Endothelial cell of hepatic sinusoid (primary cell): ENCODE measurements around the gene GPR62.

Source experiments
- in situ Hi-C: cut with HindIII; loops from 2 replicates; pipeline ENCODE4 v1.10.0; 2017; ENCODE audit warnings: low sequenced_read_pairs

GPR62 gene

GRCh38 chr3:51986010-51986947 is 31.1 kb downstream of the GPR62 start:
- in situ Hi-C loops, result no loop called here

DNA sequence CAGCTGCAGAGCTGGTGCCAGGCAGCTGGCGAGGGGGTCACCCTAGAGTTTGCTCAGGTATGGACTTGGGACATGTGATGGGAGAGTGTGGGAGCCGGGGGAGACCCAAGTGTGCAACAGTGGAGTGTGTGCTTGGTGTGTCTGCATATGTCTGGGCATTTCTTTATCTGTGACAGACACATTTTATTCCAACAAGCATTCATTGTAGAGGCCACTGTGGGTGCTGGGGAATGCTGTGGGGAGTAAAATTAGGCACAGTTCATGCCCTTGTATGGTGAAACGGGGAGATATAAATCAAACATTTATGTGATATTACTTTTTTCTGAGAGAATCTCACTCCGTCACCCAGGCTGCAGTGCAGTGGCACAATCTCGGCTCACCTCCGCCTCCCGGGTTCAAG is 32.4 kb downstream of the GPR62 start:
- in situ Hi-C loops, result no loop called here

- in situ Hi-C loops, result no loop called here
Measured at GRCh38 chr3:51988286-51989146, 33.3 kb downstream of the GPR62 start.

DNA sequence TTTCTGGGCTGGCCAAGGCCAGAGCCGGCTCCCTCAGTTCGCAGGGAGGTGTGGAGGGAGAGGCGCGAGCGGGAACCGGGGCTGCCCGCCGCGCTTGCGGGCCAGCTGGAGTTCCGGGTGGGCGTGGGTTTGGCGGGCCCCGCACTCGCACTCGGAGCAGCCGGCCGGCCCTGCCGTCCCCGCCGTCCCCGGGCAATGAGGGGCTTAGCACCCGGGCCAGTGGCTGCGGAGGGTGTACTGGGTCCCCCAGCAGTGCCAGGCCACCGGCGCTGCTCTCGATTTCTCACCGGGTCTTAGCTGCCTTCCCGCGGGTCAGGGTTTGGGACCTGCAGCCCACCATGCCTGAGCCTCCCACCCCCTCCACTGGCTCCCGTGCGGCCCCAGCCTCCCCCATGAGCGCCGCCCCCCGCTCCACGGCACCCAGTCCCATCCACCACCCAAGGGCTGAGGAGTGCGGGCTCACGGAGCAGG is 35.4 kb downstream of the GPR62 start:
- in situ Hi-C loops, result loop anchor here (5.0 to 10.0 kb wide), 4 partner anchors 46 to 414 kb away; partner anchors contain the start of genes PARP3 and RRP9

DNA sequence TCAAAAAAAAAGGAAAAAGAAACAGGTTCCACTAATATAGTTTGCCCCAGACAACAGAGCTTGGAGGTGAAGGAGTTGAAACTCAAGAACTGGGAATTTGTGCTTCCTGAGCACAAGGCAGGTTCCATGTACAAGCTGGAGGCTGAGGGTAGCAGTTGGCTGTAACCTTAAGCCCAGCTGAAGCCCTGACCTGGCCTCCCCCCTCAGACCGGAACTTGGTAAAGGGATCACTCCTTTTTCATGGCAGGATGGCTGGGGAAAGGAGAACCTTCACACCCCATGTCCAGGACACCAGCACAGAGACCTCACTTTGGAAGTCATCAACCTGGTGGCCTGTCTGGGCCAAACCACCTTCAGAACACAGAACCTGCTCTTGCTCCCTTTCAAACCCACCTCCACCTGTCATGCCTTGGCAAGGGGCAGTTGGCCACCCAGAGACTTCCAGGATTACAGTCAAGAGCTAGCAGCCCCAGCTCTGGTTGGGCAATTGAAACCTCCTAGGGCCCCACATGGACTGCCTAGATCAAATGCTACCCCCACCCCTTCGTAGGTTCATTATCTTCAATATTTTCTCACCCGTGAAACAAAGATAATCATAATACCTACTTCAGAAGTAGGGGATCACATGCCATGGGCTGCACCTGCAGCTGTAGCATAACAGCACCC is 37.0 kb downstream of the GPR62 start:
- in situ Hi-C loops, result loop anchor here (5.0 to 10.0 kb wide), 4 partner anchors 47 to 413 kb away; partner anchors contain the start of genes PARP3 and RRP9

DNA sequence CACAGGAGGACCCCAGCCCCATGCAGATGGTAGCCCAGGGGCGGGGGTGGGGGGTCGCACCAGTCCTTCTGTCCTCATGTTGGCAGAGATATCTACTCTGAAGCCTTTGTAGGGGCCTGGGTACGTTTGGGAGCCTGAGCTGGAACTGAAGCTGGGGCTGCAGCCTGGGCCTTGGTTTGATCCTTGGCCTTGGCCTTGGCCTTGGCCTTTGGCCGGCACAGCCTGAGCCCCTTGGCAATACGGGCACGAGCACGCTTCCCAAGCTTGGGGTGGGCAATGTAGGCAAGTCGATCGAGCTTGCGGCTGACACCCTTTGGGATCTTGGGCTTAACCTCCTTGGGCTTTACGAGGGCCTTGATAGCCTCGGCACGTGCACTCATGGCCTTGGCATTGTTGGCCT is 38.5 kb downstream of the GPR62 start:
- in situ Hi-C loops, result loop anchor here (5.0 to 10.0 kb wide), 4 partner anchors 49 to 411 kb away; partner anchors contain the start of genes PARP3 and RRP9

DNA sequence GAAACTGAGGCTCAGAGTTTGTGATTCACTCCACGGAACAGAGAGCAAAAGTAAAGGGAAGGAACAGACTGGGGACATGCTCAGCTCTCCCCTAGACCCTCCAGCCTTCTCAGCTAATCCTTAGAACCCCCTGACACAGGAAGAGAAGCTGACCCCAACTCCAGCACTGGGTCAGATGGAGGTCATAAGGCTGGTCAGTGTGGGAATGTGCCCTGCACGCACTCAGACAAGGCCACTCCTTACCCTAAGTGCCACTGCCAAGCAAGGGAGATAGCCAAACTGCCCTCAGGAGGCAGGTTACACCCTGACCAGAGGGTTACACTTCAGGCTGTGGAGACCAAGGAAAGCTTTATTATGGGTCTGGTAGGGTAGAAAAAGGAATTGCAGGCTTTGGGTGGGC is 39.3 kb downstream of the GPR62 start:
- in situ Hi-C loops, result loop anchor here (5.0 to 10.0 kb wide), 4 partner anchors 50 to 410 kb away; partner anchors contain the start of genes PARP3 and RRP9

DNA sequence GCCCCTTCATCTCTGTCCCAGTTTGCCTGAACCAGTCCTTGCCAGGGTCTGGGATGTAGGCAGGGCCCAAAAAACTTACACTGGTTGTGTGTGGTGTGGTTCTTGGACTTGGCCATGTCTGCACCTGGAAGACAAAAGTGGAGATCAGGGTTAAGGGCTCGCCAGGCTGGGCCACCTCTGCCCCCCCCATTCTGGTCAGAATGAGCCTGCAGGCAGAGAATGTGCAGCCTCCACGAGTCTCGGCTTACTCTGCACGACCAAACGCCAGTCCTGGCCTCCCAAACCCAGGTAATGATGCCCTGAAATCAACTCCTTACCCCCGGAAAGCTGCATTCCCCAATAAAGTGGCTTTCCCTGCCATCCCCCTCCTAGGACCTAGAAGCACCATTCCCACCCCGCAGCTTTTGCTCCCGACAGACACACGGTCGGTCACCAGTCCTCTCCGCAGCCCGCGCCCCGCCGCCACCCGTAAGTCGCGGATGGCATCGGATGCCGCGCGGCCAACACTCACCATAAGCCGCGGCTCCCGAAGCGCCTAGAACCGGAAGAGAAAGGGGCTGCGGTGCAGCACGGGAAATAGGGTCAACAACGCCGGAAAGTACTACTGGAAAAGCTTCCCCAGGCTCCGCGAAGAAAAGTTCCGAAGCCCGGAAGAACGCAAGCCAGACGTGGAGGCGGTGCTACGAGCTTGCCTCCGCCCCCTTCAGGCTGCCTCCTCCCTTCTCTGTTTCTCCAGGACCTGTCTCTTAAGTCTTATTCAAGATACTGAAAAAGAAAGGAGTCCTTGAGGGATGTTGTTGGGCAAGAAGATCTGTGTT is 40.4 kb downstream of the GPR62 start, which contains the start of gene RPL29:
TSS of gene RPL29 (minus strand) at position 550 of the 818 bp plus-strand sequence. CDS start at position 116, 434 bp downstream.
- in situ Hi-C loops, result loop anchor here (5.0 to 10.0 kb wide), 3 partner anchors 51 to 409 kb away; partner anchors contain the start of genes PARP3 and RRP9

GRCh38 chr3:51997172-51997571 is 42.0 kb downstream of the GPR62 start:
- in situ Hi-C loops, result loop anchor here (5.0 to 10.0 kb wide), 3 partner anchors 50 to 408 kb away; partner anchors contain the start of genes PARP3 and RRP9

GRCh38 chr3:51997935-51998596 is 42.9 kb downstream of the GPR62 start:
- in situ Hi-C loops, result loop anchor here (5.0 to 10.0 kb wide), 3 partner anchors 49 to 407 kb away; partner anchors contain the start of genes PARP3 and RRP9

DNA sequence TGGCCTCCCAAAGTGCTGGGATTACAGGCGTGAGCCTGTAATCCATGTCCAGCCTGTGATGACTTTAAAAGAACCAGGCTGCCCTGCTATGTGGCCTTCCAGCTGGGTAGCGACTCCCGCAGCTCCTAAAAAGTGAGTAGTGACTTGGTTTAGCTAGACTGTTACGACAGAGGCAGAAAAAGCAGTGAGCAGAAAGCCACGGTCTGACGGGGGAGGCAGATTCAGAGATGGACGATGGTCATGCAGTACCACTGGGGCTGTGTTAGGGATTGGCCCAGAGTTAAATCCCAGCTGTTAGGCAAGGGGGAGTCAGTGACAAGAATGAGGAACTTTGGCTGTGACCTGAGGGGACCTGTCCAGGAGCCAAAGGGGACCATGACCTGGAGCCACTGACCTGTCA is 43.6 kb downstream of the GPR62 start:
- in situ Hi-C loops, result loop anchor here (5.0 to 10.0 kb wide), 3 partner anchors 49 to 406 kb away; partner anchors contain the start of genes PARP3 and RRP9

- in situ Hi-C loops, result loop anchor here (5.0 to 10.0 kb wide), 3 partner anchors 47 to 405 kb away; partner anchors contain the start of genes PARP3 and RRP9
Measured at GRCh38 chr3:51999846-52000245, 44.7 kb downstream of the GPR62 start.

- in situ Hi-C loops, result no loop called here
Measured at GRCh38 chr3:52001443-52001974, 46.3 kb downstream of the GPR62 start.

- in situ Hi-C loops, result no loop called here
Measured at GRCh38 chr3:52002748-52003147, 47.6 kb downstream of the GPR62 start.

- in situ Hi-C loops, result no loop called here
Measured at GRCh38 chr3:52004163-52004787, 49.1 kb downstream of the GPR62 start.

- in situ Hi-C loops, result no loop called here
Measured at GRCh38 chr3:52004906-52005395, 49.8 kb downstream of the GPR62 start.

DNA sequence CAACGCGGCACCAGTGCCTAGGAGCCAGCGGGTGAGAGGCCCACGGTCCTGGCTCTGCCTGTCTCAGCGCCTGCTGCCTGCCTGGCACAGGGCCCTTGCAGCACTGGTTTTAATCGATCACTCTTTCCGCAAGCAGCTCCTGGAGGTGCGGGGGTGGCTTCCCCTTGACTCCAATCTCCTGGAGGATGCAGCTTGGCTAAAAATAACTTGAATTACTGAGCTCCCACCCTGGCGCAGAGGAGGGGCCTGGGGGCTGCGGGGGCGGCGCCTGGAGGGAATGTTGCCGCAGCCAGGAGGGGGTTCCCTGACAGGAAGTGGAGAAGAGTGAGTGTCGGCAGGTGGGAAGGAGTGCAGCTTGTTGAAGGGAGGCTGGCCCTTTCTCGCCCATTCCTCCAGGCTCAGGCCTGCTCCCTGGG is 50.4 kb downstream of the GPR62 start:
- in situ Hi-C loops, result no loop called here
